GM23338 (cell line): ENCODE measurements around the gene SLU7. TPM values are rescaled to one million over a fixed set of nuclear protein-coding genes. Genes with fewer than 3 reads are reported as not detected.

Source experiments
- ATAC-seq: fragments of 200-7000 bp; cut with Tn5 transposase; 3 replicates; pipeline ENCODE4 v1.9.1; 2020
- DNase-seq: peaks from one replicate; pipeline ENCODE4 v3.0.0-alpha.2; 2015; ENCODE audit warnings: low spot score
- H2AFZ ChIP-seq: fragments of 200-600 bp; sonication (generic); 2 replicates; pipeline ENCODE4 v1.8.0; 2016; ENCODE audit warnings: antibody characterized with exemption, mild to moderate bottlenecking, moderate library complexity
- H3F3A ChIP-seq: fragments of 200-600 bp; sonication (generic); replicated peaks from 2 replicates; pipeline ENCODE4 v1.8.0; 2017; ENCODE audit warnings: antibody characterized with exemption, mixed run types, low read depth
- H3K27ac ChIP-seq: fragments of 200-600 bp; sonication (generic); 2 replicates; pipeline ENCODE4 v1.6.1; 2016; ENCODE audit warnings: low read depth
- H3K27me3 ChIP-seq: fragments of 200-600 bp; sonication (generic); 2 replicates; pipeline ENCODE4 v1.8.0; 2016; ENCODE audit warnings: mild to moderate bottlenecking, mixed run types, moderate library complexity; ENCODE audit not compliant: insufficient read depth
- H3K36me3 ChIP-seq: fragments of 200-600 bp; sonication (generic); 2 replicates; pipeline ENCODE4 v1.8.0; 2016; ENCODE audit warnings: mild to moderate bottlenecking; ENCODE audit not compliant: insufficient read depth
- H3K4me1 ChIP-seq: fragments of 200-600 bp; sonication (generic); 2 replicates; pipeline ENCODE4 v1.8.0; 2016; ENCODE audit warnings: mild to moderate bottlenecking, moderate library complexity; ENCODE audit not compliant: insufficient read depth
- H3K4me2 ChIP-seq: fragments of 200-600 bp; sonication (generic); 2 replicates; pipeline ENCODE4 v1.7.1; 2017; ENCODE audit warnings: mixed run types
- H3K4me3 ChIP-seq: fragments of 200-600 bp; sonication (generic); 2 replicates; pipeline ENCODE4 v1.6.1; 2016; ENCODE audit warnings: mixed run types
- H3K79me2 ChIP-seq: fragments of 200-600 bp; sonication (generic); replicated peaks from 2 replicates; pipeline ENCODE4 v1.8.0; 2017; ENCODE audit warnings: mild to moderate bottlenecking; ENCODE audit not compliant: insufficient read depth
- H3K9me2 ChIP-seq: fragments of 200-600 bp; sonication (generic); 2 replicates; pipeline ENCODE4 v1.8.0; 2017; ENCODE audit not compliant: insufficient read depth
- H4K20me1 ChIP-seq: fragments of 200-600 bp; sonication (generic); replicated peaks from 2 replicates; pipeline ENCODE4 v1.8.0; 2017; ENCODE audit warnings: mild to moderate bottlenecking; ENCODE audit not compliant: insufficient read depth
- H3K27ac Mint-ChIP-seq: 2 replicates; pipeline ENCODE4 v1.8.0; 2020; ENCODE audit warnings: inconsistent platforms, mild to moderate bottlenecking, moderate library complexity, mixed read lengths
- H3K27me3 Mint-ChIP-seq: 3 replicates; pipeline ENCODE4 v1.8.0; 2022; ENCODE audit warnings: low read depth, mild to moderate bottlenecking, moderate library complexity, mixed read lengths, inconsistent platforms; ENCODE audit not compliant: insufficient read depth, poor library complexity
- H3K36me3 Mint-ChIP-seq: 3 replicates; pipeline ENCODE4 v1.8.0; 2021; ENCODE audit warnings: low read depth, mild to moderate bottlenecking, inconsistent platforms, moderate library complexity, mixed read lengths
- H3K4me1 Mint-ChIP-seq: 3 replicates; pipeline ENCODE4 v1.8.0; 2020; ENCODE audit warnings: mild to moderate bottlenecking, inconsistent platforms, mixed read lengths
- H3K4me3 Mint-ChIP-seq: 3 replicates; pipeline ENCODE4 v1.8.0; 2021; ENCODE audit warnings: moderate library complexity, mild to moderate bottlenecking, inconsistent platforms, mixed read lengths
- H3K9me3 Mint-ChIP-seq: 3 replicates; pipeline ENCODE4 v1.8.0; 2020; ENCODE audit warnings: moderate library complexity, mild to moderate bottlenecking, inconsistent platforms, mixed read lengths
- EZH2phosphoT487 ChIP-seq: fragments of 200-600 bp; sonication (generic); IDR thresholded peaks from one replicate; pipeline ENCODE4 v1.8.1; 2018; ENCODE audit warnings: antibody characterized with exemption; ENCODE audit not compliant: unreplicated experiment
- JUNB ChIP-seq: IDR thresholded peaks from one replicate; pipeline ENCODE4 v1.6.1; 2016; ENCODE audit warnings: antibody characterized with exemption; ENCODE audit not compliant: unreplicated experiment
- POLR2AphosphoS5 ChIP-seq: IDR thresholded peaks from 2 replicates; pipeline ENCODE4 v1.6.1; 2016; ENCODE audit warnings: antibody characterized with exemption, low read depth
- STAT1 ChIP-seq: IDR thresholded peaks from one replicate; pipeline ENCODE4 v1.6.1; 2016; ENCODE audit warnings: antibody characterized with exemption; ENCODE audit not compliant: unreplicated experiment
- ZNF331 ChIP-seq: fragments of 250-450 bp; sonication (Bioruptor Pico); IDR thresholded peaks from 2 replicates; pipeline ENCODE4 v1.5.0; 2020; ENCODE audit warnings: low read depth, mild to moderate bottlenecking, moderate library complexity
- polyA plus RNA-seq: library from polyadenylated mRNA; unstranded; fragments of >200 nt; fragmentation: Nextera tagmentation; extraction: Ambion mirVana; gene quantifications from 2 replicates; pipeline ENCODE4 v1.2.1, GENCODE V29; 2016
- total RNA-seq: library from RNA; depleted of rRNA; stranded (reverse); fragments of >200 nt; shearing (Covaris generic); gene quantifications from 2 replicates; pipeline ENCODE4 v1.2.3, GENCODE V29; 2014
- TF ChIP-seq, protein P1 (sequence below): IDR thresholded peaks from one replicate; pipeline ENCODE4 v1.6.1; 2018; ENCODE audit warnings: antibody characterized with exemption; ENCODE audit not compliant: unreplicated experiment
- TF ChIP-seq, protein P2 (sequence below), 2 experiments: fragments of 200-600 bp in 1 of 2; sonication (generic) in 1 of 2; conservative IDR thresholded peaks; 2 replicates each; pipeline versions ENCODE4 v1.5.1 to v1.6.1; 2016 to 2017; ENCODE audit warnings: antibody characterized with exemption in 2 of 2, low read depth in 2 of 2, mild to moderate bottlenecking in 2 of 2, moderate library complexity in 1 of 2

The SLU7 gene
- total and polyA plus RNA-seq, 2 experiments from 2014 or later = 27.0 to 47.5 TPM

DNA sequence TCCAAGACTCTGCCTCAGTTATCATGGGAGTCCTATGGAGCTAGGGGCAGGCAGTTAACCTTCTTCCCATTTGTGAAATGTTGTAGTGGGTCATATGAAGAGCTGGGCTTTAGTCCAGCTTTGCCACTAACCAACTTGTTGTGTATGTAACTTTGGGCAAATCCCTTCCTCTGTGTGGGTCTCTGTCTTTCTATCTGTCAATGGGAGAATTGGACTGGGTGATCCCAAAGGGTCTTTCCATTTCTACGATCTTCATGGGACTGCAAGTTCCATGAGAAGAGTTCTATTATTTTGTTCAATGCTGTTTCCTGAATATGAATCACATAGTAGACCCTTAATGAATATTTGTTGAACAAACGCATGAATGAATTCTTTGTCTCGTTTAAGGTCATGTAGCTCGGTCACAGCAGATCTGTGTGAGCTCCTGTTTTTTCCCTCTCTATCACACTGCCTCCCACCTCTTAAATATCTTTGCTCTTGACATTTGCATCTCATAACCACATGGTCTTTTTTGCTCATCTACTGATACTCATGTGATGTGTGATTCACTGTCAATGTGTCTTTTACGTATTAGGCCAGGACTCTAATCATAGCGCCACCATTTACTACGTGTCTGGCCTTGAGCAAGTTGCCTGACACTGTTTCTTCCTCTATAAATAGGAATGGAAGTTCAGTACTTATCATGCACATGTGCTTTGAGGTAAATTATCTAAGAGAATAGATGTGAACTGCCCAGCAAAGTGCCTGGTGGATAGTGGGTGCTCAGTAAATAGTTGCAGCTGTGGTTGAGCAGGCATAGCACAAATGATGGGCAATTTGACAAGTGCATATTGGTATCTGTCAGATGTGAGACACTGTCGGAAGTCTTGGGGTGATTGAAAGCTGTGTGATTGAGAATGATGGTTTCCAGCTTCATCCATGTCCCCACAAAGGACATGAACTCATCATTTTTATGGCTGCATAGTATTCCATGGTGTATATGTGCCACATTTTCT is 40.2 kb upstream of the SLU7 start (continued):
- no peak for TF ChIP-seq EZH2phosphoT487
- TF ChIP-seq, protein P1, sequence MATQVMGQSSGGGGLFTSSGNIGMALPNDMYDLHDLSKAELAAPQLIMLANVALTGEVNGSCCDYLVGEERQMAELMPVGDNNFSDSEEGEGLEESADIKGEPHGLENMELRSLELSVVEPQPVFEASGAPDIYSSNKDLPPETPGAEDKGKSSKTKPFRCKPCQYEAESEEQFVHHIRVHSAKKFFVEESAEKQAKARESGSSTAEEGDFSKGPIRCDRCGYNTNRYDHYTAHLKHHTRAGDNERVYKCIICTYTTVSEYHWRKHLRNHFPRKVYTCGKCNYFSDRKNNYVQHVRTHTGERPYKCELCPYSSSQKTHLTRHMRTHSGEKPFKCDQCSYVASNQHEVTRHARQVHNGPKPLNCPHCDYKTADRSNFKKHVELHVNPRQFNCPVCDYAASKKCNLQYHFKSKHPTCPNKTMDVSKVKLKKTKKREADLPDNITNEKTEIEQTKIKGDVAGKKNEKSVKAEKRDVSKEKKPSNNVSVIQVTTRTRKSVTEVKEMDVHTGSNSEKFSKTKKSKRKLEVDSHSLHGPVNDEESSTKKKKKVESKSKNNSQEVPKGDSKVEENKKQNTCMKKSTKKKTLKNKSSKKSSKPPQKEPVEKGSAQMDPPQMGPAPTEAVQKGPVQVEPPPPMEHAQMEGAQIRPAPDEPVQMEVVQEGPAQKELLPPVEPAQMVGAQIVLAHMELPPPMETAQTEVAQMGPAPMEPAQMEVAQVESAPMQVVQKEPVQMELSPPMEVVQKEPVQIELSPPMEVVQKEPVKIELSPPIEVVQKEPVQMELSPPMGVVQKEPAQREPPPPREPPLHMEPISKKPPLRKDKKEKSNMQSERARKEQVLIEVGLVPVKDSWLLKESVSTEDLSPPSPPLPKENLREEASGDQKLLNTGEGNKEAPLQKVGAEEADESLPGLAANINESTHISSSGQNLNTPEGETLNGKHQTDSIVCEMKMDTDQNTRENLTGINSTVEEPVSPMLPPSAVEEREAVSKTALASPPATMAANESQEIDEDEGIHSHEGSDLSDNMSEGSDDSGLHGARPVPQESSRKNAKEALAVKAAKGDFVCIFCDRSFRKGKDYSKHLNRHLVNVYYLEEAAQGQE = no peak
- TF ChIP-seq, protein P2, sequence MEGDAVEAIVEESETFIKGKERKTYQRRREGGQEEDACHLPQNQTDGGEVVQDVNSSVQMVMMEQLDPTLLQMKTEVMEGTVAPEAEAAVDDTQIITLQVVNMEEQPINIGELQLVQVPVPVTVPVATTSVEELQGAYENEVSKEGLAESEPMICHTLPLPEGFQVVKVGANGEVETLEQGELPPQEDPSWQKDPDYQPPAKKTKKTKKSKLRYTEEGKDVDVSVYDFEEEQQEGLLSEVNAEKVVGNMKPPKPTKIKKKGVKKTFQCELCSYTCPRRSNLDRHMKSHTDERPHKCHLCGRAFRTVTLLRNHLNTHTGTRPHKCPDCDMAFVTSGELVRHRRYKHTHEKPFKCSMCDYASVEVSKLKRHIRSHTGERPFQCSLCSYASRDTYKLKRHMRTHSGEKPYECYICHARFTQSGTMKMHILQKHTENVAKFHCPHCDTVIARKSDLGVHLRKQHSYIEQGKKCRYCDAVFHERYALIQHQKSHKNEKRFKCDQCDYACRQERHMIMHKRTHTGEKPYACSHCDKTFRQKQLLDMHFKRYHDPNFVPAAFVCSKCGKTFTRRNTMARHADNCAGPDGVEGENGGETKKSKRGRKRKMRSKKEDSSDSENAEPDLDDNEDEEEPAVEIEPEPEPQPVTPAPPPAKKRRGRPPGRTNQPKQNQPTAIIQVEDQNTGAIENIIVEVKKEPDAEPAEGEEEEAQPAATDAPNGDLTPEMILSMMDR (conservative IDR thresholded peaks at IDR 0.05; ENCODE audit: low read depth in 2 of 2) = no peak

DNA sequence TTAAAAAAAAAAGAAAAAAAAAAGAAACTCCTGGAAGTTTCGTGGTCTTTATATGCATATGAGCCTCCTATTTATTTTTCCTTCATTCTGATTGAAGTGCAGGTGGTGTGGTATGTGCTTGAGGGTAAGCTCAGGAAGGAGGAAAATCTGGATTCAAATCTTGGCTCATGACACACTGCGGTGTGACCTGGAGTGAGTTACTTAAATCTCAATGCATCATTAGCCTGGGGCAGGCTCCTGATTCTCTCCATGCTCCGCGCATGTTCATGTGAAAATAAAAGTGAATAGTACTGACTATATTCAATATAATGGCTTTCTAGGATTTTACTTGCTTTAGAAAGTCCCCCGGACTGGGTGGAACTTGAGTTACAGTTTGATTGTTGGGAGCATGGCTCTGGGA is 38.4 kb upstream of the SLU7 start:
- Mint-ChIP-seq H3K36me3 (no peaks in the 10 kb centered on the region), H3K4me1 (no peaks in the 10 kb centered on the region), H3K27ac (no peak overlapping the region), H3K4me3 (no peak overlapping the region), H3K9me3 (peaks cover 8% of the 10 kb centered on the region; the same call in 2 of the 3 replicates), H3K27me3 (no peaks in the 10 kb centered on the region)
- H4K20me1 ChIP-seq = no peaks in the 10 kb centered on the region
- H3K4me2 ChIP-seq = no peak overlapping the region
- H3K4me3 ChIP-seq = no peak overlapping the region
- no peaks in the 10 kb centered on the region for H3K36me3 ChIP-seq
- DNase-seq (no peak), ATAC-seq (no peak)
- no peaks in the 10 kb centered on the region for H3K9me2 ChIP-seq
- no peak overlapping the region for H2AFZ ChIP-seq
- no peak overlapping the region for H3K27ac ChIP-seq
- H3F3A ChIP-seq = no peaks in the 10 kb centered on the region
- H3K4me1 ChIP-seq = no peaks in the 10 kb centered on the region
- H3K79me2 ChIP-seq = no peaks in the 10 kb centered on the region
- no peaks in the 10 kb centered on the region for H3K27me3 ChIP-seq
- TF ChIP-seq EZH2phosphoT487 (no peak), ZNF331 (CRISPR knock-in tag) (no peak), STAT1 (no peak), POLR2AphosphoS5 (no peak), JUNB (no peak)
- TF ChIP-seq, protein P2 (conservative IDR thresholded peaks at IDR 0.05; ENCODE audit: low read depth in 2 of 2) = no peak
